IPS DF 6.9 (cell line): ENCODE data around the gene TENM3.

Source experiments
- DNase-seq: peaks from one replicate; pipeline ENCODE4 v3.0.0-alpha.2; 2013; ENCODE audit warnings: low read depth, low spot score
- H3K27ac ChIP-seq: one replicate; pipeline ENCODE4 v1.5.1; 2013; ENCODE audit warnings: low read length, control low read depth
- H3K27me3 ChIP-seq: 2 replicates; pipeline ENCODE4 v1.6.1; 2013; ENCODE audit warnings: mild to moderate bottlenecking, low read length; ENCODE audit not compliant: control insufficient read depth, insufficient read depth
- H3K36me3 ChIP-seq: 2 replicates; pipeline ENCODE4 v1.6.1; 2013; ENCODE audit warnings: low read length; ENCODE audit not compliant: control insufficient read depth, insufficient read depth
- H3K4me1 ChIP-seq: 2 replicates; pipeline ENCODE4 v1.6.1; 2013; ENCODE audit warnings: low read length; ENCODE audit not compliant: control insufficient read depth, insufficient read depth
- H3K4me3 ChIP-seq: 2 replicates; pipeline ENCODE4 v1.5.1; 2013; ENCODE audit warnings: mild to moderate bottlenecking, low read length
- H3K9me3 ChIP-seq: 2 replicates; pipeline ENCODE4 v1.6.1; 2013; ENCODE audit warnings: low read length, inconsistent platforms; ENCODE audit not compliant: control insufficient read depth, insufficient read depth
- WGBS: extraction: QIAGEN DNeasy Blood & Tissue Kit; methylation state at CpG from one replicate; pipeline ENCODE4 v1.1.7; 2013; ENCODE audit warnings: mixed read lengths, missing lambda C conversion rate; ENCODE audit not compliant: insufficient read length, insufficient coverage; 5-methylcytosine and 5-hydroxymethylcytosine counted together

TENM3 gene

GRCh38 chr4:182208526-182209050 lies 34.6 kb upstream of the TENM3 start:
- H3K36me3 ChIP-seq, result no peaks in the 10 kb centered on the region
- H3K4me1 ChIP-seq, result peaks cover 5% of the 10 kb centered on the region; the same call in 1 of the 2 replicates
- H3K4me3 ChIP-seq, result no peak overlapping the region
- no peaks in the 10 kb centered on the region for H3K27me3 ChIP-seq
- no peak for DNase-seq
- no peaks in the 10 kb centered on the region for H3K9me3 ChIP-seq
- no peak overlapping the region for H3K27ac ChIP-seq
- no CpG with 5 or more reads among the region's 6 CpGs for WGBS

- Histone ChIP-seq H3K36me3 (no peaks in the 10 kb centered on the region), H3K4me3 (no peak overlapping the region), H3K27me3 (no peaks in the 10 kb centered on the region), H3K27ac (no peak overlapping the region), H3K9me3 (no peaks in the 10 kb centered on the region), H3K4me1 (peaks cover 5% of the 10 kb centered on the region; the same call in 1 of the 2 replicates)
- WGBS, result no CpG with 5 or more reads among the region's 11 CpGs
- DNase-seq, result no peak
These were observed 30.9 kb upstream of the TENM3 start for GRCh38 chr4:182212211-182212761.

GRCh38 chr4:182213004-182213403 lies 30.2 kb upstream of the TENM3 start:
- Histone ChIP-seq H3K9me3 (no peaks in the 10 kb centered on the region), H3K4me3 (no peak overlapping the region), H3K4me1 (peaks cover 5% of the 10 kb centered on the region; the same call in 1 of the 2 replicates), H3K36me3 (no peaks in the 10 kb centered on the region), H3K27ac (no peak overlapping the region), H3K27me3 (no peaks in the 10 kb centered on the region)
- no CpG with 5 or more reads among the region's 1 CpG for WGBS
- no peak for DNase-seq

- Histone ChIP-seq H3K27me3 (no peaks in the 10 kb centered on the region), H3K4me3 (no peak overlapping the region), H3K9me3 (no peaks in the 10 kb centered on the region), H3K4me1 (peaks cover 2% of the 10 kb centered on the region; the same call in 1 of the 2 replicates), H3K27ac (no peak overlapping the region), H3K36me3 (no peaks in the 10 kb centered on the region)
- DNase-seq, result no peak
- no CpG with 5 or more reads among the region's 3 CpGs for whole genome bisulfite sequencing
These were observed 28.1 kb upstream of the TENM3 start for GRCh38 chr4:182215148-182215547.

GRCh38 chr4:182216005-182216404 lies 27.2 kb upstream of the TENM3 start:
- H3K4me3 ChIP-seq, result no peak overlapping the region
- H3K9me3 ChIP-seq, result no peaks in the 10 kb centered on the region
- WGBS, result no CpG with 5 or more reads among the region's 5 CpGs
- H3K27me3 ChIP-seq, result no peaks in the 10 kb centered on the region
- no peaks in the 10 kb centered on the region for H3K4me1 ChIP-seq
- no peaks in the 10 kb centered on the region for H3K36me3 ChIP-seq
- DNase-seq, result no peak
- H3K27ac ChIP-seq, result no peak overlapping the region

- WGBS, result no CpG with 5 or more reads among the region's 6 CpGs
- no peak for DNase-seq
- H3K9me3 ChIP-seq, result no peaks in the 10 kb centered on the region
These were observed 23.7 kb upstream of the TENM3 start for GRCh38 chr4:182219411-182220056.

DNA sequence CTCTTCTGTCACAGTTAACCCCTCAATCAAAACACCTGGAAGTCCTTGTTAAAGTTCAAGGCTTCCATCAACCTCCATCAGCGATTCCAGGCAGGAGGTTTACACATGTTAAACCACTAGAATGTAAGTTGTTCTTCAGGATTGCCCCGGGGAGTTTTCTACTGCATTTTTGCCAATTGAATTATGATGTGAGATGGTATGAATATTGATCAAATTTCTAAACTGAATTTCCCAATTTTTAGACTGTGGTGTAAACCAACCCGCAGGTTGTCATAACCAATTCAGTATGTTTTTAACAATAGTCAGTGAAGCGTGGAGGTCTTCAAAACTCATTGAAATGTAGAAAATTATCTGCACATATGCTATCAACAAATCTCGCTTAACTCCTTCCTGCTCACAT lies 21.2 kb upstream of the TENM3 start:
- no peaks in the 10 kb centered on the region for H3K9me3 ChIP-seq
- no peaks in the 10 kb centered on the region for H3K27me3 ChIP-seq
- no CpG with 5 or more reads among the region's 5 CpGs for WGBS
- no peaks in the 10 kb centered on the region for H3K4me1 ChIP-seq
- no peak overlapping the region for H3K4me3 ChIP-seq
- no peak overlapping the region for H3K27ac ChIP-seq
- DNase-seq, result no peak
- no peaks in the 10 kb centered on the region for H3K36me3 ChIP-seq

More at GRCh38 chr4:182219411-182220056, 23.7 kb upstream of the TENM3 start:
- no peaks in the 10 kb centered on the region for H3K36me3 ChIP-seq
- H3K27me3 ChIP-seq, result no peaks in the 10 kb centered on the region
- no peak overlapping the region for H3K27ac ChIP-seq
- no peak overlapping the region for H3K4me3 ChIP-seq
- no peaks in the 10 kb centered on the region for H3K4me1 ChIP-seq

DNA sequence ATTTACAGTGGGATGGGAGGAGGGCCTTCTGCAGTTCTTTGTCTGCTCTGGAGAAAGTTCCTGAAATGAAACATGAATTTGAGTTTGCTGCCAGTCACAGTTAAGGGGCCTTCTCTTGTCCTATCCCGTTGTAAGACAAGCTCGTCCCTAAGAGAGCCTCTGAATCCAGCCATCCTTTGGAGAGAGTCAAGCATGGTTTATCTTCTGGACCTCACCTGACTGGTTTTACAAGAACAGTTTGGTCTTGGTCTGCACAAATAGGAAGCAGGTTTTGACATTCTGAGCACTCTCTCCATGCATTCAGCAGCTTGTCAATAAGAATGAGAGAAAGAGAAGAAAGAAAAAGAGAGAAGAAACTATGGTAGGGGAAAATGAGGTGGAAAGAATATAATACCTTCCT lies 20.4 kb upstream of the TENM3 start:
- no CpG with 5 or more reads among the region's 2 CpGs for WGBS

GRCh38 chr4:182223708-182224107 lies 19.5 kb upstream of the TENM3 start:
- Histone ChIP-seq H3K4me3 (no peak overlapping the region), H3K27ac (no peak overlapping the region), H3K9me3 (no peaks in the 10 kb centered on the region), H3K36me3 (no peaks in the 10 kb centered on the region), H3K4me1 (no peaks in the 10 kb centered on the region), H3K27me3 (no peaks in the 10 kb centered on the region)
- WGBS, result no CpG with 5 or more reads among the region's 4 CpGs
- DNase-seq, result no peak

More for the DNA sequence above, 20.4 kb upstream of the TENM3 start:
- Histone ChIP-seq H3K4me1 (no peaks in the 10 kb centered on the region), H3K36me3 (no peaks in the 10 kb centered on the region), H3K27ac (no peak overlapping the region), H3K4me3 (no peak overlapping the region), H3K9me3 (no peaks in the 10 kb centered on the region), H3K27me3 (no peaks in the 10 kb centered on the region)
- no peak for DNase-seq

DNA sequence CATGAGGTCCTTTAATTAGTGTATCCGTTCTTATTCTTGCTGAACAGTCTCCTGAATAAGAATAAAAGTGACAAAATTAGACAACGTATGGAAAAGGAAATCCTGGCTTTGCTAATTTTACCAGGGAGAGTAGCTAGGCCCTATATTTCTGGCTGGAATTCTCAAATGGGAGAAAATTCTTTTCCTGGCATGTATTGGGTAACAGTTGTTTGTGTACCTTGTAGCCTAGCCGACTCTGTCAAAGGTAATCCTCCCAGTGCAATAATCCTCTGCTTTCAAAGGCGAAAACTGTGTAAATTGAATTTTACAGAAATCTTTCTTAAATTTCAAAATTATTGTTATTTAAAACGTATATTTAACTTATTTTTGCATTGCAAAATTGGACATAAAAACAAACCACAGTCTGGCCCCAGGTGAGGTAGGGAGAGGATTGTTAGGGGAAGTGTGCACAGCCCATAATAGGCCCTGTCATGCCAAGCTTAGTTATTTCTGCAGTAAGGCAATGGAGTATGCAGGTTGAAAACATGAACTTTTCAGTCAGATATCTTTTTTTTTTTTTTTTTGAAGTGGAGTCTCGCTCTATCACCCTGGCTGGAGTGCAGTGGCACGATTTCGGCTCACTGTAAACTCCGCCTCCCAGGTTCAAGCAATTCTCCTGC lies 18.9 kb upstream of the TENM3 start:
- no peaks in the 10 kb centered on the region for H3K27me3 ChIP-seq
- no peaks in the 10 kb centered on the region for H3K4me1 ChIP-seq
- H3K27ac ChIP-seq, result no peak overlapping the region
- no peak for DNase-seq
- no peaks in the 10 kb centered on the region for H3K9me3 ChIP-seq
- no peaks in the 10 kb centered on the region for H3K36me3 ChIP-seq
- WGBS, result no CpG with 5 or more reads among the region's 9 CpGs
- H3K4me3 ChIP-seq, result no peak overlapping the region
